H9 (cell line): ENCODE data around the gene CEP162. TPM values are rescaled to one million over a fixed set of nuclear protein-coding genes. Genes with fewer than 3 reads are reported as not detected.
A peak's percentile ranks its signal among the peaks of the same experiment; 100 is the strongest.

Source experiments
- DNase-seq: peaks from one replicate; pipeline ENCODE4 v3.0.0-alpha.2; 2017
- H2AFZ ChIP-seq: one replicate; pipeline ENCODE4 v1.6.1; 2013; ENCODE audit warnings: mild to moderate bottlenecking, low read length, control low read depth, moderate library complexity
- H2AK5ac ChIP-seq: 2 replicates; pipeline ENCODE4 v1.6.1; 2013; ENCODE audit warnings: low read length, control low read depth, mixed read lengths; ENCODE audit not compliant: insufficient read length
- H2BK120ac ChIP-seq: one replicate; pipeline ENCODE4 v1.6.1; 2013; ENCODE audit warnings: low read depth, mild to moderate bottlenecking, low read length, control low read depth, inconsistent platforms; ENCODE audit not compliant: poor library complexity, severe bottlenecking
- H2BK12ac ChIP-seq: 2 replicates; pipeline ENCODE4 v1.6.1; 2013; ENCODE audit warnings: low read length, control low read depth, mixed read lengths, low read depth; ENCODE audit not compliant: insufficient read length
- H2BK15ac ChIP-seq: 2 replicates; pipeline ENCODE4 v1.6.1; 2013; ENCODE audit warnings: low read depth, low read length, control low read depth
- H2BK20ac ChIP-seq: one replicate; pipeline ENCODE4 v1.6.1; 2013; ENCODE audit warnings: low read depth, mild to moderate bottlenecking, low read length, control low read depth, inconsistent platforms; ENCODE audit not compliant: poor library complexity, severe bottlenecking
- H2BK5ac ChIP-seq: 2 replicates; pipeline ENCODE4 v1.6.1; 2013; ENCODE audit warnings: low read length, control low read depth, mixed read lengths; ENCODE audit not compliant: insufficient read length
- H3K14ac ChIP-seq: 2 replicates; pipeline ENCODE4 v1.6.1; 2013; ENCODE audit warnings: low read length, control low read depth; ENCODE audit not compliant: insufficient read depth
- H3K18ac ChIP-seq: 2 replicates; pipeline ENCODE4 v1.6.1; 2013; ENCODE audit warnings: low read depth, mild to moderate bottlenecking, mixed read lengths, low read length, control low read depth; ENCODE audit not compliant: insufficient read length
- H3K23ac ChIP-seq: 2 replicates; pipeline ENCODE4 v1.6.1; 2013; ENCODE audit warnings: low read length, control low read depth, mixed read lengths, low read depth; ENCODE audit not compliant: insufficient read length
- H3K23me2 ChIP-seq: 2 replicates; pipeline ENCODE4 v1.6.1; 2013; ENCODE audit warnings: low read depth, mild to moderate bottlenecking, mixed read lengths, low read length, control low read depth; ENCODE audit not compliant: insufficient read length, poor library complexity, severe bottlenecking
- H3K27ac ChIP-seq: 2 replicates; pipeline ENCODE4 v1.5.1; 2013; ENCODE audit warnings: low read length, control low read depth, mixed read lengths, low read depth; ENCODE audit not compliant: insufficient read length
- H3K27me3 ChIP-seq: 2 replicates; pipeline ENCODE4 v1.6.1; 2013; ENCODE audit warnings: low read length, control low read depth, inconsistent platforms; ENCODE audit not compliant: insufficient read depth
- H3K4ac ChIP-seq: 2 replicates; pipeline ENCODE4 v1.6.1; 2013; ENCODE audit warnings: low read depth, mild to moderate bottlenecking, control low read depth, inconsistent platforms, low read length, moderate library complexity
- H3K4me1 ChIP-seq: 2 replicates; pipeline ENCODE4 v1.6.1; 2013; ENCODE audit warnings: low read length, control low read depth, inconsistent platforms; ENCODE audit not compliant: insufficient read depth
- H3K4me2 ChIP-seq: 2 replicates; pipeline ENCODE4 v1.6.1; 2013; ENCODE audit warnings: low read length, control low read depth, mixed read lengths; ENCODE audit not compliant: insufficient read length, insufficient read depth
- H3K56ac ChIP-seq: 2 replicates; pipeline ENCODE4 v1.6.1; 2013; ENCODE audit warnings: low read depth, mild to moderate bottlenecking, mixed read lengths, low read length, control low read depth; ENCODE audit not compliant: insufficient read length
- H3K79me1 ChIP-seq: 2 replicates; pipeline ENCODE4 v1.6.1; 2013; ENCODE audit warnings: low read depth, mild to moderate bottlenecking, moderate library complexity, low read length, control low read depth, inconsistent platforms; ENCODE audit not compliant: insufficient read depth, poor library complexity, severe bottlenecking
- H3K79me2 ChIP-seq: 2 replicates; pipeline ENCODE4 v1.6.1; 2013; ENCODE audit warnings: low read length, control low read depth, inconsistent platforms; ENCODE audit not compliant: insufficient read depth
- H3K9ac ChIP-seq: 2 replicates; pipeline ENCODE4 v1.6.1; 2013; ENCODE audit warnings: low read length, control low read depth, mixed read lengths; ENCODE audit not compliant: insufficient read length; ENCODE audit errors: extremely low read depth
- H3K9me3 ChIP-seq: one replicate; pipeline ENCODE4 v1.6.1; 2013; ENCODE audit warnings: low read depth, low read length, inconsistent platforms; ENCODE audit not compliant: control insufficient read depth
- H3T11ph ChIP-seq: one replicate; pipeline ENCODE4 v1.6.1; 2013; ENCODE audit warnings: mild to moderate bottlenecking, low read length, control low read depth, inconsistent platforms
- H4K20me1 ChIP-seq: one replicate; pipeline ENCODE4 v1.6.1; 2013; ENCODE audit not compliant: control insufficient read depth, insufficient read length, insufficient read depth
- H4K5ac ChIP-seq: 2 replicates; pipeline ENCODE4 v1.6.1; 2013; ENCODE audit warnings: low read depth, mild to moderate bottlenecking, mixed read lengths, low read length, control low read depth; ENCODE audit not compliant: insufficient read length
- H4K8ac ChIP-seq: replicated peaks from 2 replicates; pipeline ENCODE4 v1.6.1; 2013; ENCODE audit warnings: low read length, control low read depth, mixed read lengths, low read depth; ENCODE audit not compliant: insufficient read length
- H4K91ac ChIP-seq: 2 replicates; pipeline ENCODE4 v1.6.1; 2013; ENCODE audit warnings: low read depth, mild to moderate bottlenecking, moderate library complexity, mixed read lengths, low read length, control low read depth; ENCODE audit not compliant: insufficient read length
- H3K27ac Mint-ChIP-seq, 3 experiments: 2 replicates in 2 of 3; 3 replicates in 1 of 3; pipeline ENCODE4 v1.8.0; 2020 to 2021; ENCODE audit warnings: mixed read lengths in 3 of 3, mild to moderate bottlenecking in 1 of 3, moderate library complexity in 1 of 3
- H3K27me3 Mint-ChIP-seq: 2 replicates; pipeline ENCODE4 v1.8.0; 2021; ENCODE audit warnings: low read depth, mild to moderate bottlenecking, moderate library complexity, mixed read lengths
- H3K36me3 Mint-ChIP-seq, 3 experiments: 2 replicates in 2 of 3; 3 replicates in 1 of 3; pipeline ENCODE4 v1.8.0; 2020 to 2021; ENCODE audit warnings: low read depth in 3 of 3, mixed read lengths in 3 of 3; ENCODE audit not compliant: insufficient read depth in 1 of 3
- H3K4me1 Mint-ChIP-seq, 2 experiments: 2 replicates each; pipeline ENCODE4 v1.8.0; 2020; ENCODE audit warnings: mixed read lengths in 2 of 2
- H3K4me3 Mint-ChIP-seq, 2 experiments: 2 replicates in 1 of 2; 3 replicates in 1 of 2; pipeline ENCODE4 v1.8.0; 2020 to 2021; ENCODE audit warnings: mild to moderate bottlenecking in 2 of 2, mixed read lengths in 2 of 2, moderate library complexity in 1 of 2
- H3K9me3 Mint-ChIP-seq, 2 experiments: 2 replicates in 1 of 2; 3 replicates in 1 of 2; pipeline ENCODE4 v1.8.0; 2020; ENCODE audit warnings: mild to moderate bottlenecking in 2 of 2, mixed read lengths in 2 of 2, moderate library complexity in 1 of 2
- CTCF ChIP-seq: fragments of 200-600 bp; sonication (generic); conservative IDR thresholded peaks from 3 replicates; pipeline ENCODE4 v1.8.0; 2021; ENCODE audit warnings: antibody characterized with exemption, mild to moderate bottlenecking
- WGBS: extraction: QIAGEN DNeasy Blood & Tissue Kit; methylation state at CpG from one replicate; pipeline ENCODE4 v1.1.7; 2013; ENCODE audit warnings: missing lambda C conversion rate, low lambda C conversion rate, mixed read lengths; ENCODE audit not compliant: insufficient read length; ENCODE audit errors: extremely low coverage; 5-methylcytosine and 5-hydroxymethylcytosine counted together
- total RNA-seq: library from RNA; stranded (reverse); gene quantifications from 2 replicates; pipeline ENCODE4 v1.2.1, GENCODE V29; 2021

The CEP162 gene
- total RNA-seq, 1 experiment from 2014 or later, result 11.5 TPM

DNA sequence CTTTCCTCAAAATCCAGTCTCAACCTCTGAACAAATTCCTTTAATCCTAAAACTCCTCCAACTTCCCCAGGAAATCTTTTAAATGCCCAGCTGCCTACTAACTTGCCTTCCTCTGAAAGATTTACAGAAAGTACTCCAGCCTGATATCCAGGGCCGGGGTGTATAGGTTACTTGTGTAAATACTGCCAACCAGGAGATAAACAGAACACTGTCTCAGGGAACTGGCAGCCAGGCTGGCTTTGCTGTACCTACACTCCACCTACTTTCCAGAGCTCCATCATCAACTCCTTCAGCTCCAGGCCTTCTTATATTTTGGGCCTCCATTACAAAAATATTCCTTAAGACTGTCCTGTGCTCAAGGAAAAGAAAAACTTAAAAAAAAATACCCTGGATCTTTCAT is 85.9 kb downstream of the CEP162 start:
- H3K79me2 ChIP-seq, result no peaks in the 10 kb centered on the region
- no peak overlapping the region for H3K4me2 ChIP-seq
- H3K18ac ChIP-seq, result no peak overlapping the region
- DNase-seq, result no peak
- no peak overlapping the region for H3K27ac ChIP-seq
- no peak overlapping the region for H3K23ac ChIP-seq
- peak overlapping the region in 2 of 3 experiments; percentile 30 to 62; a peak in 4 of 7 replicates for H3K27ac Mint-ChIP-seq
- no CpG with 5 or more reads among the region's 1 CpG for WGBS
- H3T11ph ChIP-seq, result no peak overlapping the region
- no peak overlapping the region for H2BK120ac ChIP-seq
- no peaks in the 10 kb centered on the region for H4K20me1 ChIP-seq
- H3K4me1 Mint-ChIP-seq, result peaks cover 10 to 18% of the 10 kb centered on the region in 2 experiments
- no peaks in the 10 kb centered on the region for H3K9me3 Mint-ChIP-seq
- no peak overlapping the region for H4K91ac ChIP-seq
- no peak overlapping the region for H4K8ac ChIP-seq
- no peaks in the 10 kb centered on the region for H3K79me1 ChIP-seq
- no peak overlapping the region for H3K4me3 Mint-ChIP-seq
- no peaks in the 10 kb centered on the region for H3K9me3 ChIP-seq
- no peaks in the 10 kb centered on the region for H3K4me1 ChIP-seq
- no peak overlapping the region for H3K9ac ChIP-seq
- TF ChIP-seq CTCF, result no peak
- H2AK5ac ChIP-seq, result no peak overlapping the region
- no peak overlapping the region for H3K14ac ChIP-seq
- no peaks in the 10 kb centered on the region for H3K23me2 ChIP-seq
- H3K36me3 Mint-ChIP-seq, result no peaks in the 10 kb centered on the region; a peak in 1 of 7 replicates
- no peak overlapping the region for H2BK20ac ChIP-seq
- H3K4ac ChIP-seq, result no peak overlapping the region
- H4K5ac ChIP-seq, result no peak overlapping the region
- no peaks in the 10 kb centered on the region for H3K27me3 ChIP-seq
- no peaks in the 10 kb centered on the region for H3K27me3 Mint-ChIP-seq
- no peak overlapping the region for H2BK15ac ChIP-seq
- H3K56ac ChIP-seq, result no peak overlapping the region
- H2BK5ac ChIP-seq, result no peak overlapping the region
- H2BK12ac ChIP-seq, result no peak overlapping the region
- H2AFZ ChIP-seq, result no peak overlapping the region
